ENCODE measurements around the gene TTN. TPM values are rescaled to one million over a fixed set of nuclear protein-coding genes. Genes with fewer than 3 reads are reported as not detected.
A peak's percentile ranks its signal among the peaks of the same experiment; 100 is the strongest.
"Not testable (repeated sequence)": the region's sequence is repeated elsewhere in the genome, so short reads cannot be mapped to it uniquely, and the experiment has no call there.

The TTN gene
- polyA plus RNA-seq, 1 experiment: not detected

DNA sequence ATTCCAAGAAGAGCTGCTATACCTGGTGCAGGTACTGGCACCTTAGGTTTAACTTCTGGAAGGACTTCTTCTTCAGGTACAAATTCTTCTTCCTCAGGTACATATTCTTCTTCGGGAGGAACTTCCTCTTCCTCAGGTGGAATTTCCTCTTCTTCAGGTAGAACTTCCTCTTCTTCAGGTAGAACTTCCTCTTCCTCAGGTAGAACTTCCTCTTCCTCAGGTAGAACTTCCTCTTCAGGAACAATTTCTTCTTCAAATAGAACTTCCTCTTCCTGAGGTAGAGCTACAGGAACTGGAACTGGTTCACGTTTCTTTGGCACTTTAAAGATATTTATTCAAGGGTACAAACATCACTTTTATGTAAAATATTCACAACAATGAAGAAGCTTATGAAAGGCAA, 129.6 kb downstream of the TTN start:
- no peak overlapping the region for H3K4me3 ChIP-seq (ENCODE audit: low read depth, low read length)
- no peaks in the 10 kb centered on the region for H3K27me3 ChIP-seq (ENCODE audit: control insufficient read depth, insufficient read depth, low read length)
- CTCF ChIA-PET: no interaction called here
- no peak for DNase-seq (ENCODE audit: low read depth)
- TF ChIP-seq, protein P1, sequence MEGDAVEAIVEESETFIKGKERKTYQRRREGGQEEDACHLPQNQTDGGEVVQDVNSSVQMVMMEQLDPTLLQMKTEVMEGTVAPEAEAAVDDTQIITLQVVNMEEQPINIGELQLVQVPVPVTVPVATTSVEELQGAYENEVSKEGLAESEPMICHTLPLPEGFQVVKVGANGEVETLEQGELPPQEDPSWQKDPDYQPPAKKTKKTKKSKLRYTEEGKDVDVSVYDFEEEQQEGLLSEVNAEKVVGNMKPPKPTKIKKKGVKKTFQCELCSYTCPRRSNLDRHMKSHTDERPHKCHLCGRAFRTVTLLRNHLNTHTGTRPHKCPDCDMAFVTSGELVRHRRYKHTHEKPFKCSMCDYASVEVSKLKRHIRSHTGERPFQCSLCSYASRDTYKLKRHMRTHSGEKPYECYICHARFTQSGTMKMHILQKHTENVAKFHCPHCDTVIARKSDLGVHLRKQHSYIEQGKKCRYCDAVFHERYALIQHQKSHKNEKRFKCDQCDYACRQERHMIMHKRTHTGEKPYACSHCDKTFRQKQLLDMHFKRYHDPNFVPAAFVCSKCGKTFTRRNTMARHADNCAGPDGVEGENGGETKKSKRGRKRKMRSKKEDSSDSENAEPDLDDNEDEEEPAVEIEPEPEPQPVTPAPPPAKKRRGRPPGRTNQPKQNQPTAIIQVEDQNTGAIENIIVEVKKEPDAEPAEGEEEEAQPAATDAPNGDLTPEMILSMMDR (IDR thresholded peaks at IDR 0.05; ENCODE audit: insufficient read depth, low read depth, low read length): no peak
- POLR2A ChIA-PET: no interaction called here
- no peaks in the 10 kb centered on the region for H3K36me3 ChIP-seq (ENCODE audit: control insufficient read depth, insufficient read depth, low read length)

DNA sequence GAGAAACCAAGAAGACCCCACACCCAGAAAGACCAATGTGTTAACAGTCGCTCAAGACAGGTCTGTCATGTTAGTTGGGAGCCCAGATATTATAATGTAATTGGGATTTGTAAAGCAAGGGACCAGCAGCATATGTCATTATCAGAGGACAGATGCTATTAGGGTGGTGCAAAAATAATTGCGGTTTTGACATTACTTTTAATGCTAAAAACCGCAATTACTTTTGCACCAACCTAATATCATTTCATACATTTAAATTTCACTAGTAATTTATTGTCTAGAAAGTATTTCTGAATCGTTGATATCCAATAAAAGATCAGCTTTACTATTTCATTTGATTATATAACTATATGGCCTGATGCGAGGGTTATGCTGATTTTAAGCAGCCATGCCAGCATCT, 131.2 kb downstream of the TTN start:
- Histone ChIP-seq H3K27me3 (ENCODE audit: control insufficient read depth, insufficient read depth, low read length) (no peaks in the 10 kb centered on the region), H3K4me3 (ENCODE audit: low read depth, low read length) (no peak overlapping the region), H3K36me3 (ENCODE audit: control insufficient read depth, insufficient read depth, low read length) (no peaks in the 10 kb centered on the region)
- TF ChIP-seq, protein P1 (IDR thresholded peaks at IDR 0.05; ENCODE audit: insufficient read depth, low read depth, low read length): no peak
- ChIA-PET POLR2A (no interaction called here), CTCF (no interaction called here)
- DNase-seq (ENCODE audit: low read depth): no peak

DNA sequence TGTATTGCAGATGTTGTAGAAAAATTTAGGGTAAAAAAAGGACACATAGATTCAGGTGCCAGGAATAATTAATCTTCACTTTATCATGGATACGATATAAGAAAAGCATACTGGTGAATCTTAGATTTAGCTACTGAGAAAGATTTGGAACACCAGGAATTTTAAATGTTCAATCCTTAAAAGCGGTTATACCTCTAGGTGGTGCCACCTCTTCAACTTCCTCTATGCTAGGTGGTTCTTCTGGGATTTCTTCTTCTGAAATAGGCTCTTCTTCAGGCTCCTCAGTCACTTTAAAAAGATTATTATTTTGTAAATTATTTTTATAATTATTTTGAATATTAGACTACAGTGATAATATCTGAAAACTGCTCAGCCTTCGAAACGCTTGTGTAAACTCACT, 133.1 kb downstream of the TTN start:
- Histone ChIP-seq H3K27me3 (ENCODE audit: control insufficient read depth, insufficient read depth, low read length) (no peaks in the 10 kb centered on the region), H3K4me3 (ENCODE audit: low read depth, low read length) (no peak overlapping the region), H3K36me3 (ENCODE audit: control insufficient read depth, insufficient read depth, low read length) (no peaks in the 10 kb centered on the region)
- no peak for DNase-seq (ENCODE audit: low read depth)
- TF ChIP-seq, protein P1 (IDR thresholded peaks at IDR 0.05; ENCODE audit: insufficient read depth, low read depth, low read length): 0 out of 2 replicates have a peak, but pooled peaks have one; percentile 4
- ChIA-PET POLR2A (no interaction called here), CTCF (no interaction called here)

GRCh38 chr2:178666458-178666857, 140.8 kb downstream of the TTN start:
- H3K4me3 ChIP-seq (ENCODE audit: low read depth, low read length): no peak overlapping the region
- DNase-seq (ENCODE audit: low read depth): no peak
- ChIA-PET CTCF (no interaction called here), POLR2A (no interaction called here)
- H3K27me3 ChIP-seq (ENCODE audit: control insufficient read depth, insufficient read depth, low read length): no peaks in the 10 kb centered on the region
- no peaks in the 10 kb centered on the region for H3K36me3 ChIP-seq (ENCODE audit: control insufficient read depth, insufficient read depth, low read length)
- TF ChIP-seq, protein P1 (IDR thresholded peaks at IDR 0.05; ENCODE audit: insufficient read depth, low read depth, low read length): no peak

GRCh38 chr2:178658480-178658879, 148.7 kb downstream of the TTN start:
- POLR2A ChIA-PET; H3K36me3 ChIP-seq (ENCODE audit: control insufficient read depth, insufficient read depth, low read length); H3K4me3 ChIP-seq (ENCODE audit: low read depth, low read length); H3K27me3 ChIP-seq (ENCODE audit: control insufficient read depth, insufficient read depth, low read length); DNase-seq (ENCODE audit: low read depth); CTCF ChIA-PET: not testable (repeated sequence)

- POLR2A ChIA-PET: no interaction called here
- no peak for DNase-seq (ENCODE audit: low read depth)
- TF ChIP-seq, protein P1 (IDR thresholded peaks at IDR 0.05; ENCODE audit: insufficient read depth, low read depth, low read length): no peak
- Histone ChIP-seq H3K27me3 (ENCODE audit: control insufficient read depth, insufficient read depth, low read length) (no peaks in the 10 kb centered on the region), H3K36me3 (ENCODE audit: control insufficient read depth, insufficient read depth, low read length) (no peaks in the 10 kb centered on the region), H3K4me3 (ENCODE audit: low read depth, low read length) (no peak overlapping the region)
- CTCF ChIA-PET: interaction anchor here (0.7 kb wide), 1 partner anchor 60 kb away, joined by 3 read pairs; no protein-coding TSS in a partner anchor
These were observed 156.7 kb downstream of the TTN start for GRCh38 chr2:178650554-178650953.

All from BJ (cell line).